Upper lobe of left lung (tissue), 6 donors: ENCODE measurements around the gene NVL. TPM values are rescaled to one million over a fixed set of nuclear protein-coding genes. Genes with fewer than 3 reads are reported as not detected.

Experiments
- ATAC-seq, 2 donors: fragments of 200-7000 bp; cut with Tn5 transposase; one replicate each; pipeline ENCODE4 v1.9.1; 2022; ENCODE audit warnings: mild to moderate bottlenecking in 2 of 2, moderate library complexity in 2 of 2; ENCODE audit not compliant: low FRiP score in 2 of 2
- DNase-seq, 2 donors: peaks; one replicate each; pipeline ENCODE4 v3.0.0-alpha.2; 2019 to 2020
- H3K27ac ChIP-seq, 4 donors: fragments of 200-600 bp; sonication (generic); one replicate each; pipeline ENCODE4 v1.5.1; 2016 to 2019
- H3K27me3 ChIP-seq, 4 donors: fragments of 200-600 bp; sonication (generic); one replicate each; pipeline ENCODE4 v1.5.1; 2017 to 2019
- H3K36me3 ChIP-seq, 4 donors: fragments of 200-600 bp; sonication (generic); one replicate each; pipeline ENCODE4 v1.5.1; 2016 to 2019
- H3K4me1 ChIP-seq, 4 donors: fragments of 200-600 bp; sonication (generic); one replicate each; pipeline ENCODE4 v1.5.1; 2018 to 2019
- H3K4me3 ChIP-seq, 4 donors: fragments of 200-600 bp; sonication (generic); one replicate each; pipeline ENCODE4 v1.5.1; 2017 to 2019; ENCODE audit warnings: mild to moderate bottlenecking in 2 of 4, moderate library complexity in 1 of 4
- H3K9me3 ChIP-seq, 4 donors: fragments of 200-600 bp; sonication (generic); one replicate each; pipeline ENCODE4 v1.5.1; 2018 to 2019
- EP300 ChIP-seq, 4 donors: sonication (generic); formaldehyde crosslinking; IDR thresholded peaks; one replicate each; pipeline ENCODE4 v1.5.1; 2017; ENCODE audit warnings: antibody characterized with exemption in 4 of 4, control low read depth in 2 of 4
- POLR2A ChIP-seq, 4 donors: fragments of 450-650 bp; IDR thresholded peaks; one replicate each; pipeline ENCODE4 v1.5.1; 2016 to 2017; ENCODE audit warnings: antibody characterized with exemption in 4 of 4, mild to moderate bottlenecking in 2 of 4
- POLR2AphosphoS5 ChIP-seq, 2 donors: sonication (generic); formaldehyde crosslinking; IDR thresholded peaks; one replicate each; pipeline ENCODE4 v1.5.1; 2017; ENCODE audit warnings: antibody characterized with exemption in 2 of 2
- WGBS, 2 donors: methylation state at CpG; one replicate each; pipeline ENCODE4 v1.1.5; 2017 to 2018; 5-methylcytosine and 5-hydroxymethylcytosine counted together
- total RNA-seq, 6 donors: library from RNA; depleted of rRNA in 4 of 6; stranded (reverse); fragments of >200 nt in 4 of 6; gene quantifications; one replicate each; pipeline versions ENCODE4 v1.1.0 to v1.2.1, GENCODE V29; 2016 to 2021
- TF ChIP-seq, protein P1 (sequence below), 6 experiments: fragments of 450-650 bp in 4 of 6; fragments of 200-600 bp in 2 of 6; sonication (generic) in 2 of 6; IDR thresholded peaks; one replicate each; pipeline ENCODE4 v1.5.1; 2016 to 2019; ENCODE audit warnings: antibody characterized with exemption in 6 of 6
- donor health status: DM: no; HTN: no; CAD: no; lungs with moderate emphysema.
- donor health status: DM: no; HTN: yes; CAD: no; lungs with severe emphysema.

NVL gene
- total RNA-seq, 6 donors from 2014 or later, result 20.2 to 56.6 (median 34.1) TPM

GRCh38 chr1:224273641-224274040 lies 56.3 kb downstream of the NVL start:
- DNase-seq, result no peak
- H3K36me3 ChIP-seq, result peaks cover 0 to 43% (median 14%) of the 10 kb centered on the region in 4 donors

GRCh38 chr1:224271106-224271505 lies 58.9 kb downstream of the NVL start:
- Histone ChIP-seq H3K36me3 (peaks cover 0 to 54% (median 23%) of the 10 kb centered on the region in 4 donors), H3K4me1 (no peaks in the 10 kb centered on the region), H3K9me3 (no peaks in the 10 kb centered on the region), H3K27ac (no peak overlapping the region), H3K27me3 (no peaks in the 10 kb centered on the region), H3K4me3 (no peak overlapping the region)
- 96 to 97% methylated on average over 3 of the region's 3 CpGs for WGBS, 2 donors
- ATAC-seq (no peak), DNase-seq (no peak)
- TF ChIP-seq POLR2A (IDR thresholded peaks at IDR 0.05), result no peak

More at GRCh38 chr1:224273641-224274040, 56.3 kb downstream of the NVL start:
- Histone ChIP-seq H3K9me3 (no peaks in the 10 kb centered on the region), H3K4me3 (no peak overlapping the region), H3K4me1 (no peaks in the 10 kb centered on the region), H3K27me3 (no peaks in the 10 kb centered on the region), H3K27ac (no peak overlapping the region)
- TF ChIP-seq, protein P1, sequence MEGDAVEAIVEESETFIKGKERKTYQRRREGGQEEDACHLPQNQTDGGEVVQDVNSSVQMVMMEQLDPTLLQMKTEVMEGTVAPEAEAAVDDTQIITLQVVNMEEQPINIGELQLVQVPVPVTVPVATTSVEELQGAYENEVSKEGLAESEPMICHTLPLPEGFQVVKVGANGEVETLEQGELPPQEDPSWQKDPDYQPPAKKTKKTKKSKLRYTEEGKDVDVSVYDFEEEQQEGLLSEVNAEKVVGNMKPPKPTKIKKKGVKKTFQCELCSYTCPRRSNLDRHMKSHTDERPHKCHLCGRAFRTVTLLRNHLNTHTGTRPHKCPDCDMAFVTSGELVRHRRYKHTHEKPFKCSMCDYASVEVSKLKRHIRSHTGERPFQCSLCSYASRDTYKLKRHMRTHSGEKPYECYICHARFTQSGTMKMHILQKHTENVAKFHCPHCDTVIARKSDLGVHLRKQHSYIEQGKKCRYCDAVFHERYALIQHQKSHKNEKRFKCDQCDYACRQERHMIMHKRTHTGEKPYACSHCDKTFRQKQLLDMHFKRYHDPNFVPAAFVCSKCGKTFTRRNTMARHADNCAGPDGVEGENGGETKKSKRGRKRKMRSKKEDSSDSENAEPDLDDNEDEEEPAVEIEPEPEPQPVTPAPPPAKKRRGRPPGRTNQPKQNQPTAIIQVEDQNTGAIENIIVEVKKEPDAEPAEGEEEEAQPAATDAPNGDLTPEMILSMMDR (IDR thresholded peaks at IDR 0.05), result no peak
- TF ChIP-seq POLR2AphosphoS5 (IDR thresholded peaks at IDR 0.05) (no peak), EP300 (IDR thresholded peaks at IDR 0.05) (no peak)
- ATAC-seq, result no peak
- 95 to 97% methylated on average over 2 of the region's 2 CpGs for WGBS, 2 donors

GRCh38 chr1:224267925-224268324 lies 62.0 kb downstream of the NVL start:
- Histone ChIP-seq H3K27me3 (no peaks in the 10 kb centered on the region), H3K36me3 (peaks cover 0 to 39% (median 20%) of the 10 kb centered on the region in 4 donors), H3K9me3 (no peaks in the 10 kb centered on the region), H3K27ac (no peak overlapping the region), H3K4me3 (no peak overlapping the region), H3K4me1 (peaks cover 0 to 4% (median 0%) of the 10 kb centered on the region in 4 donors)
- DNase-seq (no peak), ATAC-seq (no peak)
- WGBS, 2 donors, result 91 to 94% methylated on average over 4 of the region's 4 CpGs
- TF ChIP-seq POLR2AphosphoS5 (IDR thresholded peaks at IDR 0.05) (no peak), EP300 (IDR thresholded peaks at IDR 0.05) (no peak), POLR2A (IDR thresholded peaks at IDR 0.05) (no peak)
- TF ChIP-seq, protein P1 (IDR thresholded peaks at IDR 0.05), result no peak

DNA sequence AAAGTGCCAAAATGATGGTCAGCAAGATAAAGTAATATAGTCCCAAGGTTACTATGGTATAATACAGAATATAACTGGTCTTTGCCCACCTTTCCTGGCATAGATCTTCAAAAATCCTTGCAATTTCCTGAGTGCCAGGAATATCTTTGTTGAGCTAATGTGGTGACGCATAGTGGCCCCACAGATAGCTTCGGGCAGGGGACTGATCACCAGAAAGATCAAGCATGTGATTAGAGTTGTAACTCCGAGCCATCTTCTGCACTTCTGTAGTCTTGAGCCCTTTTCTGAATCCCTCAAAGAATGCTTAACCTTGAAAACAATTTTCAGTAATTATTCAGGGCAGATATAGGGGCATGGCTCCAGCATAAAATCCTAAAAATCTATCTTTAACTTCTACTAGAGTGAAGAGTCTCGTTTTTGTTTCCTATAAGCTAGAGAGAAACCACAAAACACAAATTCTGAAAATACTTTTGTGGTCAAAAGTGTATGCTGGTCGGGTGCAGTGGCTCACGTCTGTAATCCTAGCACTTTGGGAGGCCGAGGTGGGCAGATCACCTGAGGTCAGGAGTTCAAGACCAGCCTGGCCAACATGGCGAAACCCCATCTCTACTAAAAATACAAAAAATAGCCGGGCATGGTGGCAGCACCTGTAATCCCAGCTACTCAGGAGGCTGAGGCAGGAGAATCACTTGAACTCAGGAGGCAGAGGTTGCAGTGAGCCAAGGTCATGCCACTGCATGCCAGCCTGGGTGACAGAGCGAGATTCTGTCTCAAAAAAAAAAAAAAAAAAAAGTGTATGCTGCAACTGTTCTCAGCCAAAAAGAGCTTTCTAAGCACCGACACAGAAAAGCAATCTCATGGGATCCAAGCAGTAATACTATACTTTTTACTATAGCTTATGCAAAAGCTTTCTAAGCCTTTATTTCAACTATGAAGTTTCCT lies 62.8 kb downstream of the NVL start:
- no peak for DNase-seq
- 86 to 87% methylated on average over 11 of the region's 11 CpGs for WGBS, 2 donors
- no peak overlapping the region for H3K4me3 ChIP-seq
- no peaks in the 10 kb centered on the region for H3K27me3 ChIP-seq
- no peak overlapping the region for H3K27ac ChIP-seq
- no peak for ATAC-seq
- peaks cover 0 to 39% (median 18%) of the 10 kb centered on the region in 4 donors for H3K36me3 ChIP-seq
- H3K9me3 ChIP-seq, result no peaks in the 10 kb centered on the region
- TF ChIP-seq, protein P1 (IDR thresholded peaks at IDR 0.05), result no peak
- TF ChIP-seq POLR2AphosphoS5 (IDR thresholded peaks at IDR 0.05) (no peak), POLR2A (IDR thresholded peaks at IDR 0.05) (no peak), EP300 (IDR thresholded peaks at IDR 0.05) (no peak)
- H3K4me1 ChIP-seq, result peaks cover 0 to 4% (median 0%) of the 10 kb centered on the region in 4 donors

GRCh38 chr1:224266105-224266914 lies 63.7 kb downstream of the NVL start:
- TF ChIP-seq, protein P1 (IDR thresholded peaks at IDR 0.05), result no peak
- TF ChIP-seq POLR2AphosphoS5 (IDR thresholded peaks at IDR 0.05), result no peak
- no peak for TF ChIP-seq EP300 (IDR thresholded peaks at IDR 0.05)
- no peak for TF ChIP-seq POLR2A (IDR thresholded peaks at IDR 0.05)
- Histone ChIP-seq H3K4me1 (peaks cover 0 to 4% (median 0%) of the 10 kb centered on the region in 4 donors), H3K27ac (no peak overlapping the region), H3K27me3 (no peaks in the 10 kb centered on the region), H3K36me3 (peaks cover 0 to 35% (median 15%) of the 10 kb centered on the region in 4 donors), H3K4me3 (no peak overlapping the region), H3K9me3 (no peaks in the 10 kb centered on the region)
- ATAC-seq, result no peak
- WGBS, 2 donors, result 83 to 84% methylated on average over 3 of the region's 3 CpGs
- DNase-seq, result no peak
